ENCODE results near the gene HIVEP2.

DNA sequence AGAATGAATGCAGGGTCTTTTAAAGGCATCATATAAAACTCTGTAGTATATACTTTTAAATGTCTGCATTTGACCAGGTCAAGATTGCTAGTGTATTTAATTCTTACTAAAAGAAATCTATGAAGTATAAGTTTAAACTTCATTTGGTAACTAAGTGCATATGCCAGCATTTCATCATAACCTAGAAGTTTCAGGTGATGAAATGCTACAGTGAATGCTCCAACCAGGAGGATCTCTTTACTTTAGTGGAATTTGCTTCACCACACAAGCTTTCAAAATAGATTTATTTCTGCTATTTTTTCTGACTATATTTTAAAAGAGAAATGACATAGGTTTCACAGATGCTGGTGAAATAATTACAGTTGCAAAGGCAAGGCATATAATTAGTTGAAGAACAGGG is 141.9 kb downstream of the HIVEP2 start:
- TF ChIP-seq, protein P1, sequence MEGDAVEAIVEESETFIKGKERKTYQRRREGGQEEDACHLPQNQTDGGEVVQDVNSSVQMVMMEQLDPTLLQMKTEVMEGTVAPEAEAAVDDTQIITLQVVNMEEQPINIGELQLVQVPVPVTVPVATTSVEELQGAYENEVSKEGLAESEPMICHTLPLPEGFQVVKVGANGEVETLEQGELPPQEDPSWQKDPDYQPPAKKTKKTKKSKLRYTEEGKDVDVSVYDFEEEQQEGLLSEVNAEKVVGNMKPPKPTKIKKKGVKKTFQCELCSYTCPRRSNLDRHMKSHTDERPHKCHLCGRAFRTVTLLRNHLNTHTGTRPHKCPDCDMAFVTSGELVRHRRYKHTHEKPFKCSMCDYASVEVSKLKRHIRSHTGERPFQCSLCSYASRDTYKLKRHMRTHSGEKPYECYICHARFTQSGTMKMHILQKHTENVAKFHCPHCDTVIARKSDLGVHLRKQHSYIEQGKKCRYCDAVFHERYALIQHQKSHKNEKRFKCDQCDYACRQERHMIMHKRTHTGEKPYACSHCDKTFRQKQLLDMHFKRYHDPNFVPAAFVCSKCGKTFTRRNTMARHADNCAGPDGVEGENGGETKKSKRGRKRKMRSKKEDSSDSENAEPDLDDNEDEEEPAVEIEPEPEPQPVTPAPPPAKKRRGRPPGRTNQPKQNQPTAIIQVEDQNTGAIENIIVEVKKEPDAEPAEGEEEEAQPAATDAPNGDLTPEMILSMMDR (conservative IDR thresholded peaks at IDR 0.05; ENCODE audit: low read depth, low read length): no peak
- TF ChIP-seq EZH2phosphoT487 (IDR thresholded peaks at IDR 0.05; ENCODE audit: borderline replicate concordance, low read length): no peak

Measured in PC-3 (cell line).